ENCODE results near the gene CAMLG. TPM values are rescaled to one million over a fixed set of nuclear protein-coding genes. Genes with fewer than 3 reads are reported as not detected.
A peak's percentile ranks its signal among the peaks of the same experiment; 100 is the strongest.

CAMLG gene
- total RNA-seq, 1 experiment from 2014 or later, result 39.7 TPM

- TF ChIP-seq ZSCAN18 (CRISPR knock-in tag; IDR thresholded peaks at IDR 0.05) (no peak), RORB (CRISPR knock-in tag; IDR thresholded peaks at IDR 0.05) (no peak)
Observed at GRCh38 chr5:134749415-134749814, 11.1 kb downstream of the CAMLG start (continued).

DNA sequence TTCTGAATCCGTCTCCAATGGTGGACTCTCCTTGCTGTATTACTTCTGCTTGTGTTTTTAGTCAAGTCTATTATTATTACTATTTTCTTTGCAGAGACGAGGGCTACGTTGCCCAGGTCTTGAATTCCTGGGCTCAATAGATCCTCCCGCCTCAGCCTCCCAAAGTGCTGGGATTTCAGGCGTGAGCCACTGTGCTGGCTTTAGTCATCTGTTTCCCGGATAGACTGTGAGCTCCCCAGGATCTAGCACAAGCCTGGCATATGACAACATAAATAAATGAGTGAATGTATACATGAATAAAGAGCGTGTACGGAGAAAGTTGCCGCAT, 19.8 kb downstream of the CAMLG start:
- Mint-ChIP-seq H3K27ac (peak overlapping the region; percentile 51), H3K36me3 (no peaks in the 10 kb centered on the region), H3K27me3 (ENCODE audit: low read depth) (peaks cover 14% of the 10 kb centered on the region), H3K9me3 (no peaks in the 10 kb centered on the region), H3K4me3 (peak overlapping the region; percentile 100), H3K4me1 (peaks cover 21% of the 10 kb centered on the region)
- ATAC-seq (peak; percentile 36), DNase-seq (ENCODE audit: low spot score) (no peak)
- TF ChIP-seq USF1 (CRISPR knock-in tag; IDR thresholded peaks at IDR 0.05), result 0 out of 2 replicates have a peak, but pooled peaks have one; percentile 4
- TF ChIP-seq, protein P1, sequence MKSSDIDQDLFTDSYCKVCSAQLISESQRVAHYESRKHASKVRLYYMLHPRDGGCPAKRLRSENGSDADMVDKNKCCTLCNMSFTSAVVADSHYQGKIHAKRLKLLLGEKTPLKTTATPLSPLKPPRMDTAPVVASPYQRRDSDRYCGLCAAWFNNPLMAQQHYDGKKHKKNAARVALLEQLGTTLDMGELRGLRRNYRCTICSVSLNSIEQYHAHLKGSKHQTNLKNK (CRISPR knock-in tag; IDR thresholded peaks at IDR 0.05), result no peak
- POLR2A ChIA-PET, result interaction anchor here (0.7 to 2.1 kb wide), 5 partner anchors 18 to 582 kb away, joined by 3 to 12 read pairs (median 3); partner anchors contain the start of gene CAMLG
- CTCF ChIA-PET, result interaction anchor here (0.9 to 3.7 kb wide), 7 partner anchors 9 to 295 kb away, joined by 3 to 27 read pairs (median 3); partner anchors contain the start of gene CAMLG

- peak; percentile 98 for ATAC-seq
- Mint-ChIP-seq H3K27me3 (ENCODE audit: low read depth) (peaks cover 14% of the 10 kb centered on the region), H3K36me3 (peaks cover under 1% of the 10 kb centered on the region)
- TF ChIP-seq CTCF (IDR thresholded peaks at IDR 0.05) (peak; percentile 19; the same call in 1 of the 2 replicates), NR3C1 (CRISPR knock-in tag; conservative IDR thresholded peaks at IDR 0.05; ENCODE audit: low read depth) (no peak), FOXP1 (CRISPR knock-in tag; IDR thresholded peaks at IDR 0.05; ENCODE audit: borderline replicate concordance) (0 out of 2 replicates have a peak, but pooled peaks have one; percentile 74), E2F5 (CRISPR knock-in tag; IDR thresholded peaks at IDR 0.05) (peak; percentile 92), ZNF423 (CRISPR knock-in tag; IDR thresholded peaks at IDR 0.05) (no peak), ZBTB21 (CRISPR knock-in tag; IDR thresholded peaks at IDR 0.05; ENCODE audit: borderline replicate concordance) (peak; percentile 84; the same call in 1 of the 2 replicates), RELA (CRISPR knock-in tag; IDR thresholded peaks at IDR 0.05; ENCODE audit: borderline replicate concordance) (peak; percentile 78; the same call in 1 of the 2 replicates), AFF4 (CRISPR knock-in tag; IDR thresholded peaks at IDR 0.05; ENCODE audit: borderline replicate concordance) (peak; percentile 72; the same call in 1 of the 2 replicates), KAT7 (CRISPR knock-in tag; IDR thresholded peaks at IDR 0.05; ENCODE audit: borderline replicate concordance) (peak; percentile 91), CREM (CRISPR knock-in tag; IDR thresholded peaks at IDR 0.05) (peak; percentile 61), CBFB (CRISPR knock-in tag; IDR thresholded peaks at IDR 0.05; ENCODE audit: low read depth) (peak; percentile 94), TEAD1 (CRISPR knock-in tag; IDR thresholded peaks at IDR 0.05) (peak; percentile 65)
- TF ChIP-seq, protein P2, sequence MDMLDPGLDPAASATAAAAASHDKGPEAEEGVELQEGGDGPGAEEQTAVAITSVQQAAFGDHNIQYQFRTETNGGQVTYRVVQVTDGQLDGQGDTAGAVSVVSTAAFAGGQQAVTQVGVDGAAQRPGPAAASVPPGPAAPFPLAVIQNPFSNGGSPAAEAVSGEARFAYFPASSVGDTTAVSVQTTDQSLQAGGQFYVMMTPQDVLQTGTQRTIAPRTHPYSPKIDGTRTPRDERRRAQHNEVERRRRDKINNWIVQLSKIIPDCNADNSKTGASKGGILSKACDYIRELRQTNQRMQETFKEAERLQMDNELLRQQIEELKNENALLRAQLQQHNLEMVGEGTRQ (CRISPR knock-in tag; IDR thresholded peaks at IDR 0.05), result peak; percentile 36
- TF ChIP-seq, protein P3, sequence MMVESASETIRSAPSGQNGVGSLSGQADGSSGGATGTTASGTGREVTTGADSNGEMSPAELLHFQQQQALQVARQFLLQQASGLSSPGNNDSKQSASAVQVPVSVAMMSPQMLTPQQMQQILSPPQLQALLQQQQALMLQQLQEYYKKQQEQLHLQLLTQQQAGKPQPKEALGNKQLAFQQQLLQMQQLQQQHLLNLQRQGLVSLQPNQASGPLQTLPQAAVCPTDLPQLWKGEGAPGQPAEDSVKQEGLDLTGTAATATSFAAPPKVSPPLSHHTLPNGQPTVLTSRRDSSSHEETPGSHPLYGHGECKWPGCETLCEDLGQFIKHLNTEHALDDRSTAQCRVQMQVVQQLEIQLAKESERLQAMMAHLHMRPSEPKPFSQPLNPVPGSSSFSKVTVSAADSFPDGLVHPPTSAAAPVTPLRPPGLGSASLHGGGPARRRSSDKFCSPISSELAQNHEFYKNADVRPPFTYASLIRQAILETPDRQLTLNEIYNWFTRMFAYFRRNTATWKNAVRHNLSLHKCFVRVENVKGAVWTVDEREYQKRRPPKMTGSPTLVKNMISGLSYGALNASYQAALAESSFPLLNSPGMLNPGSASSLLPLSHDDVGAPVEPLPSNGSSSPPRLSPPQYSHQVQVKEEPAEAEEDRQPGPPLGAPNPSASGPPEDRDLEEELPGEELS (CRISPR knock-in tag; IDR thresholded peaks at IDR 0.05), result peak; percentile 36
Observed at GRCh38 chr5:134758504-134759341, 20.4 kb downstream of the CAMLG start, which contains the start of gene DDX46. TSS of gene DDX46 (plus strand) at chr5:134758779. CDS start at chr5:134758939, 160 bp downstream.

More at GRCh38 chr5:134758504-134759341, 20.4 kb downstream of the CAMLG start, which contains the start of gene DDX46:
- DNase-seq (ENCODE audit: low spot score), result peak; percentile 97
- ChIA-PET POLR2A (interaction anchor here (0.7 to 2.1 kb wide), 5 partner anchors 19 to 583 kb away, joined by 3 to 12 read pairs (median 3); partner anchors contain the start of gene CAMLG), CTCF (interaction anchor here (0.9 to 3.7 kb wide), 7 partner anchors 10 to 296 kb away, joined by 3 to 27 read pairs (median 3); partner anchors contain the start of gene CAMLG)
- Mint-ChIP-seq H3K4me3 (peak within 1 kb of the TSS; percentile 100), H3K4me1 (peaks cover 21% of the 10 kb centered on the region), H3K27ac (peak within 1 kb of the TSS; percentile 98), H3K9me3 (no peaks in the 10 kb centered on the region)
